Measurements from ENCODE around the gene LHX1. TPM values are rescaled to one million over a fixed set of nuclear protein-coding genes. Genes with fewer than 3 reads are reported as not detected.

The LHX1 gene
- total RNA-seq, 1 donor from 2014 or later = 44.3 TPM

DNA sequence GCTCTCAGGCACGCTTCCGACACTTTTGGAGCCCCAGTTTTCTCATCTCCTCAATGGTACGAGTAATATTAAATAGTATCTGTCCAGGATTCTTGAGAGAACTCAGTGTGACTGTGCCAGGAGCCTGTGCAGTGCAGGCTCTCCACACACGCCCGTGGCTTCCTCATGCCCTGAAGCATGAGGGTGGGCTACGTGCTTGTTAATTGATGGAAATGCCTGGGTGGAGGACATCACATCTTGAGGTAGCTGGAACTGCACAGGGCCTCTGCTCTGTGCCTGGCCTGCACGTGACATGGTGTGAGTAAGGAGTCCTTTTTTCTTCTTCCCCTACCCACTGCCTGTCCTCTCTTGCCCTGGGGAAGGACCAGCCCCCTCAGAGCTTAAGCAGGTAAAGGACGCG, 43.1 kb upstream of the LHX1 start:
- Histone ChIP-seq H3K4me3 (ENCODE audit: low read depth, low read length) (no peak overlapping the region), H3K36me3 (ENCODE audit: control insufficient read depth, insufficient read depth, low read length) (no peaks in the 10 kb centered on the region), H3K27me3 (ENCODE audit: control insufficient read depth, insufficient read depth, low read length) (no peaks in the 10 kb centered on the region)
- DNase-seq (ENCODE audit: low read depth) = no peak
- TF ChIP-seq, protein P1, sequence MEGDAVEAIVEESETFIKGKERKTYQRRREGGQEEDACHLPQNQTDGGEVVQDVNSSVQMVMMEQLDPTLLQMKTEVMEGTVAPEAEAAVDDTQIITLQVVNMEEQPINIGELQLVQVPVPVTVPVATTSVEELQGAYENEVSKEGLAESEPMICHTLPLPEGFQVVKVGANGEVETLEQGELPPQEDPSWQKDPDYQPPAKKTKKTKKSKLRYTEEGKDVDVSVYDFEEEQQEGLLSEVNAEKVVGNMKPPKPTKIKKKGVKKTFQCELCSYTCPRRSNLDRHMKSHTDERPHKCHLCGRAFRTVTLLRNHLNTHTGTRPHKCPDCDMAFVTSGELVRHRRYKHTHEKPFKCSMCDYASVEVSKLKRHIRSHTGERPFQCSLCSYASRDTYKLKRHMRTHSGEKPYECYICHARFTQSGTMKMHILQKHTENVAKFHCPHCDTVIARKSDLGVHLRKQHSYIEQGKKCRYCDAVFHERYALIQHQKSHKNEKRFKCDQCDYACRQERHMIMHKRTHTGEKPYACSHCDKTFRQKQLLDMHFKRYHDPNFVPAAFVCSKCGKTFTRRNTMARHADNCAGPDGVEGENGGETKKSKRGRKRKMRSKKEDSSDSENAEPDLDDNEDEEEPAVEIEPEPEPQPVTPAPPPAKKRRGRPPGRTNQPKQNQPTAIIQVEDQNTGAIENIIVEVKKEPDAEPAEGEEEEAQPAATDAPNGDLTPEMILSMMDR (IDR thresholded peaks at IDR 0.05; ENCODE audit: insufficient read depth, low read length, poor library complexity, severe bottlenecking) = no peak

DNA sequence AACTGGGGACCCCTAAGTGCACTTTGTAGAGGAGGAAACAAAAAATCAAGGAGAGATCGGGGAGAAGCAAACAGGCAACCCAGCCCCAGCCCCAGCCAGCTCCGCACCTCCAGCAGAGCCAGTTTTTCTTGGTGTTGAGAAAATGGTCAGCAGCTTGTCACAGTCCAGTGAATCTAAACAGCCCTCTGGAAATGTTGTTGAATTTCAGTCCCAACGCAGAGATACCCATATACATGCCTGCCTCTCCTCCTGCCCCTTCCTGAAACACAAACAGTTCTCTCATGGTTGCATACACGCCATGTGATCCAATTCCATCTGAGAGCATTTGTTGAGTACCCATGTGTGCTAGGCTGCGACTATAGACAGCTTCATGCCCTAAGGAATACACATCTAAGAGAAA, 42.4 kb upstream of the LHX1 start:
- DNase-seq (ENCODE audit: low read depth) = no peak
- Histone ChIP-seq H3K27me3 (ENCODE audit: control insufficient read depth, insufficient read depth, low read length) (no peaks in the 10 kb centered on the region), H3K4me3 (ENCODE audit: low read depth, low read length) (no peak overlapping the region), H3K36me3 (ENCODE audit: control insufficient read depth, insufficient read depth, low read length) (no peaks in the 10 kb centered on the region)
- TF ChIP-seq, protein P1 (IDR thresholded peaks at IDR 0.05; ENCODE audit: insufficient read depth, low read length, poor library complexity, severe bottlenecking) = no peak

DNA sequence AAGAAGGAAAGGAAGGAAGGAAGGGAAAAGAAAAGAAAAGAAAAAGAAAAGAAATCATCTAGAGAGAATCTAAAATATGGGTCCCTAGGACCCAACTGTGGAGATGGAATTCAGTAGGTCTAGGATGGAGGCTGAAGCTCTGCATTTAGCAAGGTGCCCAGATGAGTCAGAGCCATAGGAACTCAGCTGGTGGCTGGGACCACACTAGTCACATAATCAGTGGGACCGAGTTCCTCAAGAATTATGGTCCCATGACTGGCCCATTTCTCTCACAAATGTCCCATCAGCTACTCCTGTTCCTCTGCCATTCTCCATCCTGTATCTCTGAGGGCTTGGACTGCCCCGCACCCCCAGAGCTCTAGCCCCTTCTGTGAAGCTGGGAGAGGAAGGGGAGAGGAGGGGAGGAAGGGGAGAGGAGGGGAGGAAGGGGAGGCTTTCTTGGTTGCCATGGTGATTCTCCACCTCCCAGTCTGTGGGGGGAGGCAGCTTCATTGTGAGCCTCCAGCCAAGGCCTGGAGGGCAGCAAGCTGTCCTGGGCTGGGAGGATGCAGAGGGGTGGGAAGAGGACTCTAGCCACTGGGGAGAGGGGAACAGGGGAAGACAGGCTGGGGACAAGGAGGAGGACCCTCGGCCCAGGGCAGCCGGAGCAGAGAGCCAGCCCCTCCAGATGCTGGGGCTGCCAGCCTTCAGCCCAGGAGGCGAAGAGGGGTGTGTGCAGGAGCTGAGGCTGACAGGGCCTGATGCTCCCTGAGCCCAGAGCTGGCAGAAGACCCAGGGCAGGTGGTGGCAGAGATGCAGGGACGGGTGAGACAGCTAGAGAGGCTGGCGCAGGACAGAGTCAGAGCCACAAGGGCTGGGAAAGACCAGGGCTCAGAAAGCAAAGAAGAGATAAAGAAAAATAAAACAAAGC, 37.8 kb upstream of the LHX1 start:
- TF ChIP-seq, protein P1 (IDR thresholded peaks at IDR 0.05; ENCODE audit: insufficient read depth, low read length, poor library complexity, severe bottlenecking) = no peak
- H3K27me3 ChIP-seq (ENCODE audit: control insufficient read depth, insufficient read depth, low read length) = no peaks in the 10 kb centered on the region
- peak; percentile 34 for DNase-seq (ENCODE audit: low read depth)
- no peaks in the 10 kb centered on the region for H3K36me3 ChIP-seq (ENCODE audit: control insufficient read depth, insufficient read depth, low read length)
- H3K4me3 ChIP-seq (ENCODE audit: low read depth, low read length) = no peak overlapping the region

DNA sequence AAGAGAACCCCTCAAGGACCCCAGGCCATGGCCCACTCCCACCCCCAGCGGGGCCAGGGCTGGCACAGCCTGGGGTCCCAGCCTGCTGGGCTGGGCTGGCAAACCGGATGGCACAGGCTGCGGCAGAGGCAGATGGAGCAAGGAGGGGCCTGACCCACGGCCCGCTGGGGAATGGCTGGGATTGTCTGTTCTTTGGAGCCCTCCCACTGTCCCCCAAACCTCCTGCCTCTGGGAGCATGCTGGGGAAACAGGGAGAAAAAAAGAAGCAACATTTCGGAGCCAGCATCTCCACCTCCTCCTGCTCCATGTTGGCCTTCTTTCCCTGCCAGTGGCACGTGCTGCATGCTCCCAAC, 37.1 kb upstream of the LHX1 start:
- no peak overlapping the region for H3K4me3 ChIP-seq (ENCODE audit: low read depth, low read length)
- H3K27me3 ChIP-seq (ENCODE audit: control insufficient read depth, insufficient read depth, low read length) = no peaks in the 10 kb centered on the region
- no peak for DNase-seq (ENCODE audit: low read depth)
- H3K36me3 ChIP-seq (ENCODE audit: control insufficient read depth, insufficient read depth, low read length) = no peaks in the 10 kb centered on the region
- TF ChIP-seq, protein P1 (IDR thresholded peaks at IDR 0.05; ENCODE audit: insufficient read depth, low read length, poor library complexity, severe bottlenecking) = no peak

DNA sequence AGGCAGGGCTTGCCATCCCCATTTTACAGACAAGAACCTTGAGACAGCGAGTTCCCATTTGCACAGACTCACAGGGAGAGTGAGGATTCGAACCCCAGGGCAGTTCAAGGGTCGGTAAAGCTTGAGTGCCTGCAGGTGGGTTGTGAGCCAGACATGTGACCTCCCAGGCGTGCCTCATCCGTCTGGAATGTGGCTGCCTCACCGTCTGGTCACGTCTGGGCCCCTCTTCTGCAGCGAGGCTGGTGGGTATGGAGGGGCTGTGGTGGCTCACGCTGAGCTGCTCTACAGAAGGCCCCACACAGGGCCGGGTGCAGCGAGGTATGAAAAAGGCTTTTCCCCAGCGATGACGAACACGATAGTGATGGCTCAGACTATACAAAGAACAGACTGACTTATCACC, 35.8 kb upstream of the LHX1 start:
- DNase-seq (ENCODE audit: low read depth) = peak; percentile 97
- no peaks in the 10 kb centered on the region for H3K36me3 ChIP-seq (ENCODE audit: control insufficient read depth, insufficient read depth, low read length)
- H3K27me3 ChIP-seq (ENCODE audit: control insufficient read depth, insufficient read depth, low read length) = no peaks in the 10 kb centered on the region
- TF ChIP-seq, protein P1 (IDR thresholded peaks at IDR 0.05; ENCODE audit: insufficient read depth, low read length, poor library complexity, severe bottlenecking) = no peak
- H3K4me3 ChIP-seq (ENCODE audit: low read depth, low read length) = no peak overlapping the region

DNA sequence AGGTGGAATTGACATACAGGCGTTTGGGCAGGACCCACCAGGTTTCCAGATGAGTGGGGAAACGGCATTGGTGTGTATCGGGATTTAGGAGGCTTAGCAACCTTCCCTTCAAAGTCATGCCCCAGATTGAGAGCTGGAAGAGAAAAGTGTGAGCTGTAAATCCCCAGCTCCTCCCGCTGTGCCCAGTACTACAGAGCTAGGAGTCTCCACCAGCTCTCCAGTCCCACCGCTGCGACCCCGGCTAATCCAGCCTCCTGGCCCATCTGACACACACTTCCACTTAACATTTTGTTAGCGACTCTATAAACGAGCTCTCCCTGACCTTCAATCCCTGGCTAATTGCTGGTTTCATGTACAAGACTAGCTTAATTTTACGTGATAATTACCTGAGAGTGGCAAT, 29.9 kb upstream of the LHX1 start:
- TF ChIP-seq, protein P1 (IDR thresholded peaks at IDR 0.05; ENCODE audit: insufficient read depth, low read length, poor library complexity, severe bottlenecking) = no peak
- Histone ChIP-seq H3K4me3 (ENCODE audit: low read depth, low read length) (no peak overlapping the region), H3K27me3 (ENCODE audit: control insufficient read depth, insufficient read depth, low read length) (no peaks in the 10 kb centered on the region), H3K36me3 (ENCODE audit: control insufficient read depth, insufficient read depth, low read length) (no peaks in the 10 kb centered on the region)
- no peak for DNase-seq (ENCODE audit: low read depth)
